Neural cell (in vitro differentiated cells): ENCODE data around the gene CDC45.

Source experiments
- CTCF ChIP-seq: fragments of 450-650 bp; IDR thresholded peaks from 2 replicates; pipeline ENCODE4 v1.5.1; 2014; ENCODE audit warnings: antibody characterized with exemption, mild to moderate bottlenecking, moderate library complexity; ENCODE audit not compliant: poor library complexity, severe bottlenecking
- EP300 ChIP-seq: fragments of 450-650 bp; conservative IDR thresholded peaks from 2 replicates; pipeline ENCODE4 v1.6.1; 2014; ENCODE audit warnings: antibody characterized with exemption, mild to moderate bottlenecking, moderate library complexity; ENCODE audit not compliant: poor library complexity, severe bottlenecking
- EZH2 ChIP-seq: fragments of 200-600, 300-800 bp; shearing (Covaris generic), sonication (generic); IDR thresholded peaks from 2 replicates; pipeline ENCODE4 v1.6.1; 2014; ENCODE audit warnings: antibody characterized with exemption, low read length, borderline replicate concordance, mild to moderate bottlenecking; ENCODE audit not compliant: insufficient read depth, poor library complexity, severe bottlenecking
- MXI1 ChIP-seq: fragments of 450-650 bp; conservative IDR thresholded peaks from 2 replicates; pipeline ENCODE4 v1.6.1; 2014; ENCODE audit warnings: antibody characterized with exemption, mild to moderate bottlenecking; ENCODE audit not compliant: poor library complexity, severe bottlenecking
- POLR2AphosphoS5 ChIP-seq: IDR thresholded peaks from 2 replicates; pipeline ENCODE4 v1.6.1; 2012
- RAD21 ChIP-seq: fragments of 450-650 bp; conservative IDR thresholded peaks from 2 replicates; pipeline ENCODE4 v1.6.1; 2014; ENCODE audit warnings: antibody characterized with exemption, mild to moderate bottlenecking, moderate library complexity
- SMC3 ChIP-seq: fragments of 450-650 bp; conservative IDR thresholded peaks from 2 replicates; pipeline ENCODE4 v1.6.1; 2014; ENCODE audit warnings: antibody characterized with exemption, mild to moderate bottlenecking, moderate library complexity; ENCODE audit not compliant: poor library complexity
- TAF1 ChIP-seq: IDR thresholded peaks from 2 replicates; pipeline ENCODE4 v1.6.1; 2012; ENCODE audit warnings: low read depth
- TF ChIP-seq, protein P1 (sequence below): IDR thresholded peaks from 2 replicates; pipeline ENCODE4 v1.6.1; 2012; ENCODE audit warnings: borderline replicate concordance

GRCh38 chr22:19527861-19528417 is 48.2 kb downstream of the CDC45 start:
- TF ChIP-seq CTCF = no peak
- TF ChIP-seq SMC3 = no peak
- TF ChIP-seq POLR2AphosphoS5 = no peak
- TF ChIP-seq EZH2 = no peak
- no peak for TF ChIP-seq EP300
- TF ChIP-seq, protein P1, sequence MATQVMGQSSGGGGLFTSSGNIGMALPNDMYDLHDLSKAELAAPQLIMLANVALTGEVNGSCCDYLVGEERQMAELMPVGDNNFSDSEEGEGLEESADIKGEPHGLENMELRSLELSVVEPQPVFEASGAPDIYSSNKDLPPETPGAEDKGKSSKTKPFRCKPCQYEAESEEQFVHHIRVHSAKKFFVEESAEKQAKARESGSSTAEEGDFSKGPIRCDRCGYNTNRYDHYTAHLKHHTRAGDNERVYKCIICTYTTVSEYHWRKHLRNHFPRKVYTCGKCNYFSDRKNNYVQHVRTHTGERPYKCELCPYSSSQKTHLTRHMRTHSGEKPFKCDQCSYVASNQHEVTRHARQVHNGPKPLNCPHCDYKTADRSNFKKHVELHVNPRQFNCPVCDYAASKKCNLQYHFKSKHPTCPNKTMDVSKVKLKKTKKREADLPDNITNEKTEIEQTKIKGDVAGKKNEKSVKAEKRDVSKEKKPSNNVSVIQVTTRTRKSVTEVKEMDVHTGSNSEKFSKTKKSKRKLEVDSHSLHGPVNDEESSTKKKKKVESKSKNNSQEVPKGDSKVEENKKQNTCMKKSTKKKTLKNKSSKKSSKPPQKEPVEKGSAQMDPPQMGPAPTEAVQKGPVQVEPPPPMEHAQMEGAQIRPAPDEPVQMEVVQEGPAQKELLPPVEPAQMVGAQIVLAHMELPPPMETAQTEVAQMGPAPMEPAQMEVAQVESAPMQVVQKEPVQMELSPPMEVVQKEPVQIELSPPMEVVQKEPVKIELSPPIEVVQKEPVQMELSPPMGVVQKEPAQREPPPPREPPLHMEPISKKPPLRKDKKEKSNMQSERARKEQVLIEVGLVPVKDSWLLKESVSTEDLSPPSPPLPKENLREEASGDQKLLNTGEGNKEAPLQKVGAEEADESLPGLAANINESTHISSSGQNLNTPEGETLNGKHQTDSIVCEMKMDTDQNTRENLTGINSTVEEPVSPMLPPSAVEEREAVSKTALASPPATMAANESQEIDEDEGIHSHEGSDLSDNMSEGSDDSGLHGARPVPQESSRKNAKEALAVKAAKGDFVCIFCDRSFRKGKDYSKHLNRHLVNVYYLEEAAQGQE = no peak
- no peak for TF ChIP-seq TAF1
- no peak for TF ChIP-seq MXI1
- TF ChIP-seq RAD21 = no peak
